ENCODE results near the gene GMCL1. TPM values are rescaled to one million over a fixed set of nuclear protein-coding genes. Genes with fewer than 3 reads are reported as not detected.
"Not testable (repeated sequence)": the region's sequence is repeated elsewhere in the genome, so short reads cannot be mapped to it uniquely, and the experiment has no call there.

The GMCL1 gene
- total RNA-seq, 1 experiment from 2014 or later: 20.1 TPM

DNA sequence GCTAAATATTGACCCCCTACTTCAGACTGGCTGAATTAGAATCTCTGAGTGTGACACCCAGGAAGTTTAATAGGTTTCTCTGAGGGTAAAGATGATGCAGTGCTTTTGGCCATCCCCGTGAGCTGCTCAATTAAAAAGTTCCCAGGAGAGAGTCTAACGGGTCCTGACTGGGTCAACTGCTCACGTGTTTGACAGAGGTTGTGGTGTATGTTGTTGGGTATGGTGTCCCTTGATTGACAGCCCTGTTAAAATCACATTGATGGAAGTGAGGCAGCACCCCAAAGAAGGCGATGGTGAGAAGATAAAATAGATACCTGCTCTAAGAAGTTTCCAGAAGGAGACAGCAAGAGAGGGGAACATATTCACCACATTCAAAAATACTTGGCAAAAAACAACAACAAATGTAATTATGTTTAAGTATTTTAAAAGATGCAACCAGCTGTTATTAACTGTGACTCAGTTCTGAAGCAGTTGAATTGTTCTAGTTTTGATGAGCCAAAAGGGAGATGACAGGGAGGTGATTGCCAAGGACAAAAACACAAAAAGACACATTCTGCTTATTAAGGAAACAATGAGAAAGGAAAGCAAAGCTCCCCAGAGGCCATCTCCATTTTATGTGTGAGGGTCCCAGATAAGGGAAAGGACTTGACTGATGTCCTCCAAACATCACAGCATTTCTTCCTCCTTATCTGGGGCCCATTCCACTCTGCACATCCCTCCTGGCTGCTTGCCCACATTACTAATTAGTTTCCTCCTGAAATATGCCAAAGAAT is 11.5 kb upstream of the GMCL1 start:
- peaks cover 8% of the 10 kb centered on the region; the same call in 1 of the 2 replicates for H3K36me3 ChIP-seq
- DNase-seq (ENCODE audit: low read depth in 1 of 2, low spot score in 2 of 2): no peak
- no peak overlapping the region for H3K27ac ChIP-seq
- H3K27me3 ChIP-seq (replicated peaks): no peaks in the 10 kb centered on the region
- H3K9me3 ChIP-seq (replicated peaks): no peaks in the 10 kb centered on the region
- H3K4me3 ChIP-seq: no peak overlapping the region
- H3K4me1 ChIP-seq (replicated peaks): peaks cover 6% of the 10 kb centered on the region

DNA sequence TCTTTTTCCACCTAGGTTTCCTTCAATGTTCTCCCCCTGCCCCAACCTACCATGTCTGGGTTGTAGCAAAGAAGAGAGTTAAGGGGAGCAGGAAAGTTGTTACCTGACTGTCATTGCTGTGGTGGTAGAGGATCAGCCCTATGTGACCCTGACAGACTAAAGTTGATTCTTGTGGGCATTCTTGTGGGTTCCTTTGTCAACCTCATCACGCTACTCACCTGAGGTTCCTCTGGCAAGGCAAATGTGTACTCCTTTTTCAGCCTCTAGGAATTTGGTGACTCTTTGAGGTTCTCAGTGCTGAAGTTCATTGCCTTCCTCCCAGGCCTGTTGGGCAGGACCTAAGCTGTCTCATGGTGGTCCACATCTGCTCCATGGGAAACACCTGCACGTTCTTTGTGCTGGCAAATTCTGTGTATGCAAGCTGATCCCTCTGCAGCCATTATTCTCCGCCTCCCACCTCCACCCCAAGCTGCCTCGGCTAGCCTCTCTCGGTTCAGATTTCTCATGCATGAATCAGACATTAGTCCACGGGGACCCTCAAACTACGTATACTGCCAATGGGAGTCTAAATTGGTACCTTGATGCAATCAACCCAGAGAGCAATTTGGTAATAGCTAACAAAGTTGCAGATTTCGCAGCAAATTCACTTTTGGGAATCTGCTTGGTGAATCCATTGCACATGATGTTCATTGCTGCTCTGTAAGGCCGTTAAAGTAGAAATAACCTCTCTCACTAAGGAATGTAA is 1.5 kb upstream of the GMCL1 start:
- H3K27me3 ChIP-seq (replicated peaks): no peaks in the 10 kb centered on the region

DNA sequence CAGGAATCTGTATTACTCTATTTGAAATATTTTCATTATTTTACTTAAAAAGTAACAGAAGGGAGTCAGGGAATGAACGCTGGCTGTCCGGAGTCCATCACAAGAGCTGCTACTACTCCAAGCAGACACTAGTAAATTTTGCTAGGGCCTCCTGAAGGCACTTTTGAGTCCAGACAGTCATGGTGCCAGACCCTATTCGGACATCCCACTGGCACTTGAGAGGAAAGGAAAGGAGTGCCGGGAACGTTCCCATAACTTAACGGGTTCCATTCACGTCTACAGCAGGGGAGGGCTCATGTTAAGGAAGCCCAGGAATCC is 563 bp upstream of the GMCL1 start:
- peaks cover 23% of the 10 kb centered on the region for H3K36me3 ChIP-seq
- peak overlapping the region; percentile 78 for H3K4me3 ChIP-seq
- no peaks in the 10 kb centered on the region for H3K9me3 ChIP-seq (replicated peaks)
- no peaks in the 10 kb centered on the region for H3K27me3 ChIP-seq (replicated peaks)
- DNase-seq (ENCODE audit: low read depth in 1 of 2, low spot score in 2 of 2): no peak
- H3K27ac ChIP-seq: peak overlapping the region; percentile 65
- H3K4me1 ChIP-seq (replicated peaks): peaks cover 29% of the 10 kb centered on the region

More for the DNA sequence above, 1.5 kb upstream of the GMCL1 start:
- no peak overlapping the region for H3K27ac ChIP-seq
- H3K4me3 ChIP-seq: no peak overlapping the region
- peaks cover 29% of the 10 kb centered on the region for H3K4me1 ChIP-seq (replicated peaks)
- no peak for DNase-seq (ENCODE audit: low read depth in 1 of 2, low spot score in 2 of 2)
- peaks cover 21% of the 10 kb centered on the region for H3K36me3 ChIP-seq
- no peaks in the 10 kb centered on the region for H3K9me3 ChIP-seq (replicated peaks)

DNA sequence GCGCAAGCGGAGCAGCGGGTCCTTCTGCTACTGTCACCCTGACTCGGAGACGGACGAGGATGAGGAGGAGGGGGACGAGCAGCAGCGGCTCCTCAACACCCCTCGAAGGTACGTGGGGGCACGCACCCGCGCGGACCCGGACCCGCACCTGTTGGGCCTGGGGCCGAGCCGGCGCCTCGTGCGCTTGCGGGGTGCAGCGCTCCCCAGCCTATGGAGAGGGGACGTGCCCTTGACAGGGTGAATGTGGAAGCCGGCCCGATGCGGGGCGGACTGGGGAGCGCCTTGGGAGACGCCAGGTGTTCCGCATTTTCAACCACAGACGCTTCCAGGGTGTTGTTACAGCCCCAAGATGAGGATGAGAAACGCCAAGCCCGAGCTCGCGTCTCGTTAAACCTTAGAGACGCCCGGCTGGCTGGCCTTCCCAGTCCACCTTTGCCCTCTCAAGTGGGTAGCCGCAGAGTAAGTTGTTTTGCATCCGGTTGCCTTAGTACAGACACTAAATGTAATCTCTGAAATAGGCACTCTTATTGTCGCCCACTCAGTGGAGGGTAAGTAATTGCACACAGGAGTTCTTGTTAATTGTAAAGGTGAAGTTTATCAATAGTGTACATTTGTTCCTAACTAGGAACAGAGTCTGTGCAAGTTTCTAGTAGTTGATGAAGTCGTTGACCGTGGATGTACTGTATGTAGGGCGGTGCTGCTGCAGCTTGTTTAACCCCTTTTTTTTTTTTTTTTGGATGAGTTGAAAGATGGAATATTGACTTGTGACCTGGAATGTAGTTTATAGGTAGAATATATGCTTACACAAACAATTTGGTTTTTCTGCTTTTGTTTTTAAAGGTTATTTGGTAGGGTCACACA is 815 bp downstream of the GMCL1 start:
- Histone ChIP-seq H3K27ac (peak overlapping the region; percentile 15), H3K4me1 (replicated peaks) (peaks cover 42% of the 10 kb centered on the region), H3K27me3 (replicated peaks) (no peaks in the 10 kb centered on the region), H3K36me3 (peaks cover 23% of the 10 kb centered on the region), H3K4me3 (peak overlapping the region; percentile 78), H3K9me3 (replicated peaks) (no peaks in the 10 kb centered on the region)
- peak; percentile 55 to 57 for DNase-seq (ENCODE audit: low read depth in 1 of 2, low spot score in 2 of 2)

DNA sequence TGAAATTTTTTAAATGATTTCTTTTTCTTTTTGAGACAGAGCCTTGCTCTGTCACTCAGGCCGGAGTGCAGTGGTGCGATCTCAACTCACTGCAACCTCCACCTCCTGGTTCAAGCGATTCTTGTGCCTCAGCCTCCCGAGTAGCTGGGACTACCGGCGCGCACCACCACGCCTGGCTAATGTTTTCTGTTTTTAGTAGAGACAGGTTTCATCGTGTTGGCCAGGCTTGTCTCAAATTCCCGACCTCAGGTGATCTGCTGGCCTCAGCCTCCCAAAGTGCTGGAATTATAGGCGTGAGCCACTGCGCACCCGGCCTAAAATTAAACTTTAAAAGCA is 1.4 kb downstream of the GMCL1 start:
- Histone ChIP-seq H3K27ac (peak overlapping the region; percentile 38; the same call in 1 of the 2 replicates), H3K4me1 (replicated peaks) (peaks cover 47% of the 10 kb centered on the region), H3K36me3 (peaks cover 23% of the 10 kb centered on the region), H3K4me3 (peak overlapping the region; percentile 78)
- not testable (repeated sequence) for DNase-seq (ENCODE audit: low read depth in 1 of 2, low spot score in 2 of 2); H3K27me3 ChIP-seq (replicated peaks); H3K9me3 ChIP-seq (replicated peaks)

DNA sequence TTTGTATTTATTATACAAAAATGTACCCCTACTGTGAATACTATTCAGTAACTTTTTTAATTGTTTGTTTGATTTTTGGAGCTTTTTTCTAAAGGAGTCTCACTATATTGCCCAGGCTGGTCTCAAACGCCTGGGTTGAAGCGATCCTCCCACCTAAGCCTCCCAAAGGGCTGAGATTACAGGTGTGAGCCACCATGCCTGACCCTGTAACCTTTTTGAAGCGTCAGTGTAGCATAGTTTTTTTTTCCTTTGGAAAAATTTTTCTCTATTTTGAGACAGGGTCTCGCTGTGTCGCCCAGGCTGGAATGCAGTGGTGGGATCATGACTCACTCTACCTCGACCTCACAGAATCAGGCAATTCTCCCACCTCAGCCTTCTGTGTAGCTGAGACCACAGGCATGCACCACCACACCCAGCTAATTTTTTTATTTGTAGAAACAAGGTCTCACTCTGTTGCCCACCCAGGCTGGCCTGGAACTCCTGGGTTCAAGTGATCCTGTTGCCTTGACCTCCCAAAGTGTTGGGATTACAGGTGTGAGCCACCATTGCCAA is 2.0 kb downstream of the GMCL1 start:
- DNase-seq (ENCODE audit: low read depth in 1 of 2, low spot score in 2 of 2): peak; percentile 75 to 86
- H3K4me1 ChIP-seq (replicated peaks): peaks cover 47% of the 10 kb centered on the region
- H3K4me3 ChIP-seq: no peak overlapping the region; the same call in 1 of the 2 replicates
- no peaks in the 10 kb centered on the region for H3K9me3 ChIP-seq (replicated peaks)
- peak overlapping the region; percentile 51 for H3K27ac ChIP-seq
- H3K36me3 ChIP-seq: peaks cover 23% of the 10 kb centered on the region
- no peaks in the 10 kb centered on the region for H3K27me3 ChIP-seq (replicated peaks)

DNA sequence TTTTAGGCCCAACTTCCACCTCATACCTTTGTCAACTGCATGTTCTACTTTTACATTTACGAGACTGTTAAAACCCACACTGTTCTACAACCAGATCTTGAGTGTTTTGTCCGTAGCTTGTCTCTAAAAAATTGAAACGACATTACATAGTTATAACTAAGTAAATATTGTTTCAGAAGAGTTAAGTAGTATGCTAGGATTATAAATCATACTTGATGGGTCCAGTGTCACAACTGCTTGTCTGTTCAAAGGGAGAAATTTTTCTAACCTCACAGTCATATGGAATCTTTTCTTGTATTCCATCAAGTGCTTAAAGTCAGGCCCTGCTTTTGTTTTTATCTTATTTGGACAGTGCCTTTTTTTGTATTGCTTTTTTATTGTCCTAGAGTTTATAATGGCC is 4.3 kb downstream of the GMCL1 start:
- Histone ChIP-seq H3K27ac (no peak overlapping the region), H3K4me1 (replicated peaks) (peaks cover 44% of the 10 kb centered on the region), H3K4me3 (no peak overlapping the region), H3K27me3 (replicated peaks) (no peaks in the 10 kb centered on the region), H3K36me3 (peaks cover 27% of the 10 kb centered on the region), H3K9me3 (replicated peaks) (no peaks in the 10 kb centered on the region)
- DNase-seq (ENCODE audit: low read depth in 1 of 2, low spot score in 2 of 2): no peak

DNA sequence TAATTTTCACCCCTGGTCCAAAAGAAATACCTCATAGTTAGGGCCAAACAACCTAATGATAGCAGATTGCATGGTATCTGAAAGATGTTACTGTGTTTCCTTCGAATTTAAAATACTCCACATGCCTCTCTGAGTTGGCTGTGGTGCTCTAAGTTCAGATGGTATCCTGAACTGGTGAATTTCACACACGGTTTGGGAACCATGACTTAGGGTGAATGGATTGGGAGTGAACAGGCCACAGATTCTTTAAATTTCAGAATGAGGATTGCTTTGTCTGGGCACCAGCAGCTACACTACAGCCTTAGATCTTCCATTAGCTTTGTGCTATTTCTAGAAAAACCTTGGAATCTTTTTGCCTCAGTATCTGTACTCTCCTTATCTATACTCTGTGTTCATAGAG is 6.2 kb downstream of the GMCL1 start:
- no peak overlapping the region for H3K27ac ChIP-seq
- H3K4me1 ChIP-seq (replicated peaks): peaks cover 35% of the 10 kb centered on the region
- H3K4me3 ChIP-seq: no peak overlapping the region
- peaks cover 30% of the 10 kb centered on the region for H3K36me3 ChIP-seq
- DNase-seq (ENCODE audit: low read depth in 1 of 2, low spot score in 2 of 2): no peak
- H3K9me3 ChIP-seq (replicated peaks): no peaks in the 10 kb centered on the region
- H3K27me3 ChIP-seq (replicated peaks): no peaks in the 10 kb centered on the region

DNA sequence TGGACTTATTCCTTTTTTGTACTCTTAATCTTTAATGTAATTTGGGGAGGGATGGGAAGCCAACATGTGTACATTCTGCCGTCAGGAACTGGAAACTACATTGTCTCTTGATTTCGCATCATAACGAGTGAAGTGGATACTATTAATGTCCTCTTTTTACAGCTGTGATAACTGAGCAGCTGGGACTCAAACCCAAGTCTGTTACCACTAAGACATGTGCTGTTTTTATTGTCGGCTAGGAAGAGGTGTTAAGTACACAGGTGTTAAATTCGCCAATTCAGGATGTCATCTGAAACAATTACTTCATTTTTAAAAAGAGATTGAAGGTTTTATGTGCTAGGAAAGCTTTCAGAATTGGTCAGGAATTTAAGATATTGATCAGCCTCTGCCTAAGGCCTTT is 6.9 kb downstream of the GMCL1 start:
- Histone ChIP-seq H3K9me3 (replicated peaks) (no peaks in the 10 kb centered on the region), H3K4me3 (no peak overlapping the region), H3K27ac (no peak overlapping the region), H3K4me1 (replicated peaks) (peaks cover 29% of the 10 kb centered on the region), H3K27me3 (replicated peaks) (no peaks in the 10 kb centered on the region), H3K36me3 (peaks cover 31% of the 10 kb centered on the region)
- DNase-seq (ENCODE audit: low read depth in 1 of 2, low spot score in 2 of 2): no peak

DNA sequence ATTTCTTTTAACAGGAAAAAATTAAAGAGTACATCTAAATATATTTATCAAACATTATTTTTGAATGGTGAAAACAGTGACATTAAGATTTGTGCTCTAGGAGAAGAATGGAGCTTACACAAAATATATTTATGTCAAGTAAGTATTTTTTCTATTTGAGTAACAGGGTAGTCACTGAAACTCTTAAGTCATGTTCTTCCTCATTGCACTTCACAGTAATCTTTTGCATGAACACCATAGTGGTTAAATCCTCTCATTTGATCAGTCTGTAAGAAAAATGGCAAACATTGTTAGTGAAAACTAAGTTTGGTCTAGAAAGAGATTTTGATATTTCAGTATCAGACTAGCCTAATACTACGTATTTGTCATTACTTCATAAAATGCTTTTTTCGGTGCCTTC is 8.1 kb downstream of the GMCL1 start:
- Histone ChIP-seq H3K36me3 (peaks cover 25% of the 10 kb centered on the region), H3K4me3 (no peak overlapping the region), H3K27me3 (replicated peaks) (no peaks in the 10 kb centered on the region), H3K27ac (no peak overlapping the region), H3K4me1 (replicated peaks) (peaks cover 18% of the 10 kb centered on the region), H3K9me3 (replicated peaks) (no peaks in the 10 kb centered on the region)
- DNase-seq (ENCODE audit: low read depth in 1 of 2, low spot score in 2 of 2): no peak

DNA sequence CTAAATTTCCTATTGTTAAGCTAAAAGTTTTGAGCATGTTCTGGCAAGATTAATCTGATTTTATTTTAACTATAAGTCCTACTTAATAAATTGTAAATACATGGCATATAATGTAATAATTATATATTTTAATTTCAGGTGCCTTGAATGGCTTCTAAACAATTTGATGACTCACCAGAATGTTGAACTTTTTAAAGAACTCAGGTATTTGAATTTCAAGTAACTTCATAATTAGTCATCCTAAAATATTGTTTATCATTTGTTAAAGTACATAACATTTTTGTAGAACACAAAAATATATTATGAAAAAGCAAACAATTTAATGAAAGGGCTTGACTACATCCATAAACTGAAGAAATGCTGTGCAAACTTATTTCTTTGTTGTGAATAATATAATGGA is 14.5 kb downstream of the GMCL1 start:
- no peak overlapping the region for H3K4me3 ChIP-seq
- no peak for DNase-seq (ENCODE audit: low read depth in 1 of 2, low spot score in 2 of 2)

DNA sequence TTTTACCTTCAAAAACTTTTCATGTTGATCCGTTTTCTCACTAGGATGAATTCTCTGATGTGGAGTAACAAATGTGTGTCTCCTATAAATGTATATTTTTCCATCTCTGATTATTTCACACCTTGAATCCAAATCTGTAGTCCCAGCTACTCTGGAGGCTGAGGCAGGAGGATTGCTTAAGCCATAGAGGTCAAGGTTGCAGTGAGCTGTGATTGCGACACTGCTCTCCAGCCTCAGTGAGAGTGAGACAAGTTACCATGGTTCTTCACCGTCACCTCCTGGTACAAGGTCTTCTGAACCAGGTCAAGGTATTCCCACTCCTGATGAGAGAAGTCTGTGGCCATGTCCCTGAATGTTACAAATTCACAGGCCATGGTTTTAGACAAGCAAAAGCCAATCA is 15.1 kb downstream of the GMCL1 start:
- Histone ChIP-seq H3K4me1 (replicated peaks) (no peaks in the 10 kb centered on the region), H3K27ac (no peak overlapping the region), H3K4me3 (no peak overlapping the region), H3K9me3 (replicated peaks) (no peaks in the 10 kb centered on the region), H3K27me3 (replicated peaks) (no peaks in the 10 kb centered on the region), H3K36me3 (peaks cover 27% of the 10 kb centered on the region)
- no peak for DNase-seq (ENCODE audit: low read depth in 1 of 2, low spot score in 2 of 2)

More for the DNA sequence above, 14.5 kb downstream of the GMCL1 start:
- peaks cover 28% of the 10 kb centered on the region for H3K36me3 ChIP-seq
- no peaks in the 10 kb centered on the region for H3K27me3 ChIP-seq (replicated peaks)
- H3K4me1 ChIP-seq (replicated peaks): no peaks in the 10 kb centered on the region
- H3K9me3 ChIP-seq (replicated peaks): no peaks in the 10 kb centered on the region
- no peak overlapping the region for H3K27ac ChIP-seq

DNA sequence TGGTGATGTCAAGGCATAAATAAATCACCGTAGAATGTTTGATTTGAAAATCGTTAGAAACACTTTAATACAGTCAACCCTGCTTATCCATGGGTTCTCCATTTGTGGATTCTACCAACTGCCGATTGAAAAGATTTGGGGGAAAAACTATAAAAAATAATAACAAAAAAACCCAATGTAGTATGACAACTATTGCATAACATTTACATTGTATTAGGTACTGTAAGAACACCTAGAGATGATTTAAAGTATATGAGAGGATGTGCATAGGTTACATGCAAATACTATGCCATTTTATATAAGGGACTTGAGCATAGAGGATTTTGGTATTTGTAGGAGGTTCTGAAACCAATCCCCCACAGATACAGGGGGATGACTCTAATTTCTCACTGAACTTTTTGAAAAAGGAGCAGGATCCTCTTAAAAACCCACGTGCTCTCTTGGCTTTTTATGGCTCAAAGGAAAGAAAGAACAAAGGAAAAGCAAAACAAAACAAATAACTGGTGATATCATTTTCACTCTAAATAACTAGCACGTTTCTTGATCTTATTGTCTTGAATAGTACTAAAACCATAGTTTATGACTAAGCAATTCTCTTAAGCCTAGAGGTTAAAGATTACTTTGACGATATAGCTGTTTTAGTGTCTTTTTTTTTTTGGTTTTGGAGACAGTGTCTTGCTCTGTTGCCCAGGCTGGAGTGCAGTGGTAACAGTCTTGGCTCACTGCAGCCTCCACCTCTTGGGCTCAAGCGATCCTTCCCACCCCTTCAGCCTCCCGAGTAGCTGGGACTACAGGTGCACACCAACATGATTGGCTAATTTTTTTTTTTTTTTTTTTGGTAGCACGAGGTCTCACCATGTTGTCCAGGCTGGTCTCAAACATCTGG is 17.0 kb downstream of the GMCL1 start:
- Histone ChIP-seq H3K4me1 (replicated peaks) (no peaks in the 10 kb centered on the region), H3K4me3 (no peak overlapping the region), H3K36me3 (peaks cover 32% of the 10 kb centered on the region), H3K27me3 (replicated peaks) (no peaks in the 10 kb centered on the region), H3K27ac (no peak overlapping the region), H3K9me3 (replicated peaks) (no peaks in the 10 kb centered on the region)
- DNase-seq (ENCODE audit: low read depth in 1 of 2, low spot score in 2 of 2): no peak
